DOHH2 (cell line): ENCODE measurements around the gene KCNJ1.

Experiments
- H3F3A ChIP-seq: fragments of 200-600 bp; sonication (generic), shearing (Covaris generic); 2 replicates; pipeline ENCODE4 v1.6.0; 2016; ENCODE audit warnings: antibody characterized with exemption, mild to moderate bottlenecking; ENCODE audit not compliant: control insufficient read depth, insufficient read depth
- H3K27ac ChIP-seq: fragments of 200-600 bp; sonication (generic); 2 replicates; pipeline ENCODE4 v1.5.1; 2014; ENCODE audit warnings: low read depth, mild to moderate bottlenecking, low read length, moderate library complexity
- H3K27me3 ChIP-seq: fragments of 200-600 bp; sonication (generic); 2 replicates; pipeline ENCODE4 v1.6.1; 2014; ENCODE audit warnings: mild to moderate bottlenecking, low read length, mixed read lengths; ENCODE audit not compliant: control insufficient read depth
- H3K36me3 ChIP-seq: fragments of 200-600 bp; sonication (generic); 2 replicates; pipeline ENCODE4 v1.6.1; 2014; ENCODE audit warnings: mild to moderate bottlenecking, low read length, moderate library complexity, mixed read lengths; ENCODE audit not compliant: control insufficient read depth
- H3K4me1 ChIP-seq: fragments of 200-600 bp; sonication (generic); 2 replicates; pipeline ENCODE4 v1.6.1; 2014; ENCODE audit warnings: mild to moderate bottlenecking, low read length, mixed read lengths; ENCODE audit not compliant: control insufficient read depth
- H3K4me2 ChIP-seq: fragments of 200-600 bp; sonication (generic); 2 replicates; pipeline ENCODE4 v1.6.0; 2014; ENCODE audit warnings: mild to moderate bottlenecking, low read length, moderate library complexity
- H3K4me3 ChIP-seq: fragments of 200-600 bp; sonication (generic); 2 replicates; pipeline ENCODE4 v1.5.1; 2014; ENCODE audit warnings: mild to moderate bottlenecking, low read length, mixed read lengths
- H3K79me2 ChIP-seq: fragments of 200-600 bp; sonication (generic); 2 replicates; pipeline ENCODE4 v1.6.1; 2014; ENCODE audit warnings: mild to moderate bottlenecking, low read length, mixed read lengths; ENCODE audit not compliant: control insufficient read depth
- H3K9me2 ChIP-seq: fragments of 200-600 bp; sonication (generic); replicated peaks from 2 replicates; pipeline ENCODE4 v1.6.1; 2014; ENCODE audit warnings: mild to moderate bottlenecking, low read length, mixed read lengths; ENCODE audit not compliant: control insufficient read depth
- H3K9me3 ChIP-seq: fragments of 200-600 bp; sonication (generic); 2 replicates; pipeline ENCODE4 v1.6.1; 2014; ENCODE audit warnings: antibody characterized with exemption, low read length, mixed read lengths; ENCODE audit not compliant: control insufficient read depth, insufficient read depth
- H4K20me1 ChIP-seq: fragments of 200-600 bp; sonication (generic); 2 replicates; pipeline ENCODE4 v1.6.0; 2014; ENCODE audit warnings: low read depth, mild to moderate bottlenecking, antibody characterized with exemption, low read length, moderate library complexity; ENCODE audit not compliant: control insufficient read depth, insufficient read depth
- EZH2phosphoT487 ChIP-seq: fragments of 200-600 bp; sonication (generic); IDR thresholded peaks from 2 replicates; pipeline ENCODE4 v1.6.1; 2017; ENCODE audit warnings: borderline replicate concordance, mild to moderate bottlenecking, antibody characterized with exemption, low read length, moderate library complexity, mixed read lengths
- TF ChIP-seq, protein P1 (sequence below): fragments of 200-600 bp; sonication (generic); IDR thresholded peaks from one replicate; pipeline ENCODE4 v1.5.1; 2014; ENCODE audit warnings: antibody characterized with exemption, mild to moderate bottlenecking, low read depth, low read length; ENCODE audit not compliant: poor library complexity, severe bottlenecking

Gene KCNJ1

DNA sequence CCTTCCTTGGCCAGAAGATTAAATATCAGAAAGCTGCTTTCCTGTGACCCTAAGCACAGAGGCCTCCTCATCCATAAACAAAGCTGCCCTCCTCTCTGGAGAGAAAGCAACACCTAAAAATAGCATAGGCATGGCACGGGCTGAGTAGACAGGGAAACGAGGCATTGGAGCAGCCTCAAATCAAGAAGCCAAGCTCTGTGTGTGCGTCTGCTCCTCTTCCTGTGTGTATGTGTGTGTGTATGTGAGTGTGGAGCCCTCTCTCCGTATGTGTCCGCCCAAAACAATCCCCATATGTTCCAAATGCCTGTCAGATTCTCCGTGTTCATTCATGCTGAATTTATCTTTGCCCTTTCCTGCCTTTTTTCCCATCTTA, 48.0 kb upstream of the KCNJ1 start:
- H3K36me3 ChIP-seq, result no peaks in the 10 kb centered on the region
- TF ChIP-seq EZH2phosphoT487, result no peak
- TF ChIP-seq, protein P1, sequence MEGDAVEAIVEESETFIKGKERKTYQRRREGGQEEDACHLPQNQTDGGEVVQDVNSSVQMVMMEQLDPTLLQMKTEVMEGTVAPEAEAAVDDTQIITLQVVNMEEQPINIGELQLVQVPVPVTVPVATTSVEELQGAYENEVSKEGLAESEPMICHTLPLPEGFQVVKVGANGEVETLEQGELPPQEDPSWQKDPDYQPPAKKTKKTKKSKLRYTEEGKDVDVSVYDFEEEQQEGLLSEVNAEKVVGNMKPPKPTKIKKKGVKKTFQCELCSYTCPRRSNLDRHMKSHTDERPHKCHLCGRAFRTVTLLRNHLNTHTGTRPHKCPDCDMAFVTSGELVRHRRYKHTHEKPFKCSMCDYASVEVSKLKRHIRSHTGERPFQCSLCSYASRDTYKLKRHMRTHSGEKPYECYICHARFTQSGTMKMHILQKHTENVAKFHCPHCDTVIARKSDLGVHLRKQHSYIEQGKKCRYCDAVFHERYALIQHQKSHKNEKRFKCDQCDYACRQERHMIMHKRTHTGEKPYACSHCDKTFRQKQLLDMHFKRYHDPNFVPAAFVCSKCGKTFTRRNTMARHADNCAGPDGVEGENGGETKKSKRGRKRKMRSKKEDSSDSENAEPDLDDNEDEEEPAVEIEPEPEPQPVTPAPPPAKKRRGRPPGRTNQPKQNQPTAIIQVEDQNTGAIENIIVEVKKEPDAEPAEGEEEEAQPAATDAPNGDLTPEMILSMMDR, result no peak
- no peaks in the 10 kb centered on the region for H3K79me2 ChIP-seq
- 0 out of 2 replicates have a peak, but pooled peaks cover 7% of the 10 kb centered on the region for H3K27me3 ChIP-seq
- H3K27ac ChIP-seq, result no peak overlapping the region
- no peaks in the 10 kb centered on the region for H3K9me2 ChIP-seq
- no peaks in the 10 kb centered on the region for H3F3A ChIP-seq
- no peaks in the 10 kb centered on the region for H3K4me1 ChIP-seq
- H3K9me3 ChIP-seq, result no peaks in the 10 kb centered on the region
- H4K20me1 ChIP-seq, result no peaks in the 10 kb centered on the region
- H3K4me2 ChIP-seq, result no peak overlapping the region
- H3K4me3 ChIP-seq, result no peak overlapping the region

GRCh38 chr11:128914216-128915148, 47.4 kb upstream of the KCNJ1 start:
- TF ChIP-seq, protein P1, result no peak
- TF ChIP-seq EZH2phosphoT487, result no peak
- no peaks in the 10 kb centered on the region for H3K36me3 ChIP-seq
- no peaks in the 10 kb centered on the region for H4K20me1 ChIP-seq
- H3K27me3 ChIP-seq, result peaks cover 12% of the 10 kb centered on the region
- no peaks in the 10 kb centered on the region for H3K4me1 ChIP-seq
- H3K9me3 ChIP-seq, result no peaks in the 10 kb centered on the region
- no peaks in the 10 kb centered on the region for H3K79me2 ChIP-seq
- H3K4me2 ChIP-seq, result no peak overlapping the region
- no peaks in the 10 kb centered on the region for H3F3A ChIP-seq
- no peak overlapping the region for H3K4me3 ChIP-seq
- no peak overlapping the region for H3K27ac ChIP-seq
- no peaks in the 10 kb centered on the region for H3K9me2 ChIP-seq

DNA sequence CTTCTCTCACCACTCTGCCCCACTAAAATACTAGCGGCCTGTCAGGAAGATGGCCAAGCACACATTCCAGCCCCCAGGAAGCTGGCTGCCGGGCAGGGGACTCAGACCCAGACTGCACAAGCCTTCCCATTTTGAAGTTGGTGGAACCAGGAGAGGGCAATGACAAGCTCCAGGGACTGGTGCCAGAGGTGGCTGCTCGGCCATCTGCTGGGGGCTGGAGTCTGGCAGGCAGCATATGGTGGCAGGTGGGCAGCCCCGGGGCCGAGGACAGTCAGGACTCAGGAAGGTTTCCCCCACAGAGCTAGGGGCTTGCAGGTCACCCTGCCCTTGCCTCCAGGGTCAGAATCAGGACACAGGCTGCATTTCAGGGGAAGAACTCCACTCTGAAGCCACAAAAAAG, 46.7 kb upstream of the KCNJ1 start:
- no peaks in the 10 kb centered on the region for H4K20me1 ChIP-seq
- no peaks in the 10 kb centered on the region for H3K9me3 ChIP-seq
- H3F3A ChIP-seq, result no peaks in the 10 kb centered on the region
- TF ChIP-seq EZH2phosphoT487, result no peak
- TF ChIP-seq, protein P1, result no peak
- no peak overlapping the region for H3K4me2 ChIP-seq
- H3K36me3 ChIP-seq, result no peaks in the 10 kb centered on the region
- H3K4me1 ChIP-seq, result no peaks in the 10 kb centered on the region
- H3K79me2 ChIP-seq, result no peaks in the 10 kb centered on the region
- no peaks in the 10 kb centered on the region for H3K9me2 ChIP-seq
- H3K4me3 ChIP-seq, result no peak overlapping the region
- H3K27ac ChIP-seq, result no peak overlapping the region
- H3K27me3 ChIP-seq, result peaks cover 19% of the 10 kb centered on the region
